MCF 10A (cell line): ENCODE measurements around the gene LPP. TPM values are rescaled to one million over a fixed set of nuclear protein-coding genes. Genes with fewer than 3 reads are reported as not detected.

Source experiments
- BruUV-seq: library from RNA; stranded (reverse); fragments of 400-500 nt; replicated peaks from 2 replicates; lab custom pipeline; 2021; lab: Mats Ljungman, UMichigan
- CTCF ChIA-PET: fragments of 300-600 bp; sonication (Branson Sonifier 250); formaldehyde crosslinking; extraction: SDS; loops from one replicate; lab custom pipeline; 2021; ENCODE audit warnings: antibody characterized with exemption, inconsistent platforms; lab: Yijun Ruan, JAX
- POLR2A ChIA-PET: fragments of 300-600, 350-650 bp; sonication (Branson Sonifier 250); formaldehyde crosslinking; extraction: SDS; loops from one replicate; lab custom pipeline; 2020; ENCODE audit warnings: antibody characterized with exemption, inconsistent platforms; lab: Yijun Ruan, JAX
- DNase-seq: peaks from one replicate; pipeline ENCODE4 v3.0.0-alpha.2; 2018; ENCODE audit not compliant: unreplicated experiment
- H3K27ac Mint-ChIP-seq: one replicate; pipeline ENCODE4 v1.8.0; 2022; ENCODE audit warnings: mild to moderate bottlenecking, low read depth, mixed read lengths; ENCODE audit not compliant: unreplicated experiment
- H3K27me3 Mint-ChIP-seq: one replicate; pipeline ENCODE4 v1.8.0; 2022; ENCODE audit warnings: mixed read lengths; ENCODE audit not compliant: insufficient read depth, unreplicated experiment
- H3K36me3 Mint-ChIP-seq: one replicate; pipeline ENCODE4 v1.8.0; 2022; ENCODE audit warnings: mild to moderate bottlenecking, moderate library complexity, mixed read lengths; ENCODE audit not compliant: insufficient read depth, unreplicated experiment
- H3K4me1 Mint-ChIP-seq: one replicate; pipeline ENCODE4 v1.8.0; 2022; ENCODE audit warnings: mixed read lengths; ENCODE audit not compliant: insufficient read depth, unreplicated experiment
- H3K4me3 Mint-ChIP-seq: one replicate; pipeline ENCODE4 v1.8.0; 2022; ENCODE audit warnings: mild to moderate bottlenecking, moderate library complexity, mixed read lengths; ENCODE audit not compliant: unreplicated experiment
- H3K9me3 Mint-ChIP-seq: one replicate; pipeline ENCODE4 v1.8.0; 2022; ENCODE audit warnings: mixed read lengths; ENCODE audit not compliant: unreplicated experiment
- CTCF ChIP-seq: fragments of 200-600 bp; IDR thresholded peaks from one replicate; pipeline ENCODE4 v1.8.0; 2022; ENCODE audit warnings: antibody characterized with exemption, mild to moderate bottlenecking; ENCODE audit not compliant: unreplicated experiment
- intact Hi-C: fragments of 100-400 bp; cut with micrococcal nuclease; formaldehyde crosslinking; loops from 2 replicates; pipeline ENCODE4 v1.14.1; 2022
- total RNA-seq: library from RNA; stranded (reverse); gene quantifications from 2 replicates; pipeline ENCODE4 v1.2.3, GENCODE V29; 2022

LPP gene
- total RNA-seq, 1 experiment from 2014 or later = 117 TPM

GRCh38 chr3:188342991-188343732 lies 189.2 kb downstream of the LPP start:
- no peaks in the 10 kb centered on the region for H3K9me3 Mint-ChIP-seq

GRCh38 chr3:188343894-188344293 lies 189.9 kb downstream of the LPP start:
- no peak for DNase-seq
- ChIA-PET CTCF (interaction anchor here (1.1 kb wide), 2 partner anchors 610 to 1578 kb away, joined by 3 read pairs; no protein-coding TSS in a partner anchor), POLR2A (interaction anchor here (0.6 kb wide), 1 partner anchor 50 kb away, joined by 3 read pairs; no protein-coding TSS in a partner anchor)
- Mint-ChIP-seq H3K4me1 (peaks cover 9% of the 10 kb centered on the region), H3K4me3 (no peak overlapping the region), H3K27ac (no peak overlapping the region), H3K9me3 (no peaks in the 10 kb centered on the region), H3K36me3 (peaks cover 15% of the 10 kb centered on the region), H3K27me3 (no peaks in the 10 kb centered on the region)
- intact Hi-C loops = no loop called here
- TF ChIP-seq CTCF = no peak
- no TSS peak for BruUV-seq

More at GRCh38 chr3:188342991-188343732, 189.2 kb downstream of the LPP start:
- POLR2A ChIA-PET = interaction anchor here (1.0 kb wide), 2 partner anchors 15 to 77 kb away, joined by 3 read pairs; no protein-coding TSS in a partner anchor
- Mint-ChIP-seq H3K27ac (no peak overlapping the region), H3K27me3 (no peaks in the 10 kb centered on the region), H3K4me3 (no peak overlapping the region), H3K36me3 (peaks cover 15% of the 10 kb centered on the region), H3K4me1 (peaks cover 2% of the 10 kb centered on the region)
- intact Hi-C loops = no loop called here
- CTCF ChIA-PET = no interaction called here
- no peak for DNase-seq
- BruUV-seq = no TSS peak
- TF ChIP-seq CTCF = no peak

GRCh38 chr3:188345223-188345622 lies 191.3 kb downstream of the LPP start:
- H3K36me3 Mint-ChIP-seq = peaks cover 15% of the 10 kb centered on the region
- ChIA-PET CTCF (interaction anchor here (0.5 kb wide), 1 partner anchor 607 kb away, joined by 4 read pairs; no protein-coding TSS in a partner anchor), POLR2A (interaction anchor here (0.6 kb wide), 1 partner anchor 9 kb away, joined by 4 read pairs; no protein-coding TSS in a partner anchor)
- intact Hi-C loops = no loop called here
- no peak for TF ChIP-seq CTCF
- H3K27me3 Mint-ChIP-seq = no peaks in the 10 kb centered on the region
- DNase-seq = no peak
- H3K4me3 Mint-ChIP-seq = no peak overlapping the region
- H3K9me3 Mint-ChIP-seq = no peaks in the 10 kb centered on the region
- H3K27ac Mint-ChIP-seq = no peak overlapping the region
- peaks cover 21% of the 10 kb centered on the region for H3K4me1 Mint-ChIP-seq
- BruUV-seq = no TSS peak
